HEK293T (cell line): ENCODE results near the gene PABPN1.

Experiments
- CTCF ChIA-PET: fragments of 350-600 bp; formaldehyde crosslinking; extraction: SDS; loops from one replicate; lab custom pipeline; 2021; ENCODE audit warnings: antibody characterized with exemption, inconsistent platforms; lab: Yijun Ruan, JAX
- POLR2A ChIA-PET: fragments of 350-600 bp; formaldehyde crosslinking; extraction: SDS; loops from one replicate; lab custom pipeline; 2020; ENCODE audit warnings: antibody characterized with exemption, inconsistent platforms; lab: Yijun Ruan, JAX
- DNase-seq: peaks from one replicate; pipeline ENCODE4 v3.0.0; 2012; ENCODE audit warnings: mixed read lengths; ENCODE audit errors: extremely low spot score
- ARNT ChIP-seq: fragments of 450-650 bp; IDR thresholded peaks from 2 replicates; pipeline ENCODE4 v1.6.1; 2017; ENCODE audit warnings: mild to moderate bottlenecking
- BHLHE40 ChIP-seq: fragments of 450-650 bp; IDR thresholded peaks from 2 replicates; pipeline ENCODE4 v1.6.1; 2016; ENCODE audit warnings: mild to moderate bottlenecking, moderate library complexity, borderline replicate concordance
- CTBP1 ChIP-seq: fragments of 450-650 bp; IDR thresholded peaks from 2 replicates; pipeline ENCODE4 v1.6.1; 2016; ENCODE audit warnings: borderline replicate concordance
- ELF4 ChIP-seq: fragments of 450-650 bp; IDR thresholded peaks from 2 replicates; pipeline ENCODE4 v1.6.1; 2017; ENCODE audit warnings: antibody characterized with exemption
- FOXA1 ChIP-seq: fragments of 450-650 bp; IDR thresholded peaks from 2 replicates; pipeline ENCODE4 v1.6.1; 2016; ENCODE audit warnings: mild to moderate bottlenecking
- FOXK2 ChIP-seq: fragments of 450-650 bp; IDR thresholded peaks from 2 replicates; pipeline ENCODE4 v1.6.1; 2016; ENCODE audit warnings: mild to moderate bottlenecking
- FOXM1 ChIP-seq: fragments of 450-650 bp; IDR thresholded peaks from 2 replicates; pipeline ENCODE4 v1.6.1; 2017; ENCODE audit warnings: mild to moderate bottlenecking, borderline replicate concordance
- HDGF ChIP-seq: fragments of 450-650 bp; IDR thresholded peaks from 2 replicates; pipeline ENCODE4 v1.6.1; 2017; ENCODE audit warnings: antibody characterized with exemption, borderline replicate concordance
- L3MBTL2 ChIP-seq: fragments of 450-650 bp; conservative IDR thresholded peaks from 2 replicates; pipeline ENCODE4 v1.6.1; 2016; ENCODE audit warnings: mild to moderate bottlenecking
- LEF1 ChIP-seq: fragments of 450-650 bp; IDR thresholded peaks from 2 replicates; pipeline ENCODE4 v1.6.1; 2017; ENCODE audit warnings: mild to moderate bottlenecking, borderline replicate concordance
- NFRKB ChIP-seq: fragments of 450-650 bp; IDR thresholded peaks from 2 replicates; pipeline ENCODE4 v1.6.1; 2016; ENCODE audit warnings: mild to moderate bottlenecking, moderate library complexity
- PKNOX1 ChIP-seq: fragments of 450-650 bp; IDR thresholded peaks from 2 replicates; pipeline ENCODE4 v1.6.1; 2016
- SP1 ChIP-seq: fragments of 450-650 bp; IDR thresholded peaks from 2 replicates; pipeline ENCODE4 v1.6.1; 2017
- SUZ12 ChIP-seq: fragments of 450-650 bp; IDR thresholded peaks from 2 replicates; pipeline ENCODE4 v1.6.1; 2016; ENCODE audit warnings: mild to moderate bottlenecking
- TARDBP ChIP-seq: fragments of 450-650 bp; IDR thresholded peaks from 2 replicates; pipeline ENCODE4 v1.6.1; 2016
- ZNF384 ChIP-seq: fragments of 450-650 bp; IDR thresholded peaks from 2 replicates; pipeline ENCODE4 v1.6.1; 2016

Gene PABPN1

GRCh38 chr14:23353433-23353780 lies 32.1 kb downstream of the PABPN1 start:
- CTCF ChIA-PET, result interaction anchor here (1.4 to 1.7 kb wide), 3 partner anchors 9 to 26 kb away, joined by 3 to 8 read pairs (median 4); no protein-coding TSS in a partner anchor
- TF ChIP-seq ARNT, result no peak
- TF ChIP-seq L3MBTL2, result no peak
- no peak for TF ChIP-seq SP1
- no peak for TF ChIP-seq SUZ12
- no peak for TF ChIP-seq ZNF384
- no peak for TF ChIP-seq TARDBP
- TF ChIP-seq FOXA1, result no peak
- TF ChIP-seq BHLHE40, result no peak
- TF ChIP-seq FOXM1, result no peak
- TF ChIP-seq FOXK2, result no peak
- no peak for TF ChIP-seq CTBP1
- TF ChIP-seq ELF4, result no peak
- TF ChIP-seq NFRKB, result no peak
- no peak for TF ChIP-seq PKNOX1
- TF ChIP-seq LEF1, result no peak
- POLR2A ChIA-PET, result interaction anchor here (1.2 to 4.3 kb wide), 4 partner anchors 10 to 47 kb away, joined by 3 to 18 read pairs (median 5); partner anchors contain the start of genes BCL2L2 and PABPN1
- DNase-seq, result no peak

- ChIA-PET CTCF (interaction anchor here (0.5 kb wide), 1 partner anchor 20 kb away, joined by 3 read pairs; no protein-coding TSS in a partner anchor), POLR2A (interaction anchor here (1.1 to 4.3 kb wide), 3 partner anchors 13 to 33 kb away, joined by 4 to 18 read pairs (median 4); partner anchors contain the start of gene PABPN1)
- DNase-seq, result no peak
- no peak for TF ChIP-seq FOXK2
These were observed 33.7 kb downstream of the PABPN1 start for GRCh38 chr14:23354990-23355389.

GRCh38 chr14:23355871-23356435 lies 34.7 kb downstream of the PABPN1 start:
- CTCF ChIA-PET, result no interaction called here
- DNase-seq, result no peak
- POLR2A ChIA-PET, result no interaction called here
- TF ChIP-seq TARDBP (no peak), FOXM1 (no peak), ARNT (no peak), SP1 (no peak), NFRKB (no peak), ZNF384 (no peak), SUZ12 (no peak), FOXK2 (no peak), HDGF (no peak), LEF1 (no peak), CTBP1 (no peak), ELF4 (no peak)

- no peak for DNase-seq
- CTCF ChIA-PET, result no interaction called here
- TF ChIP-seq PKNOX1, result no peak
- no peak for TF ChIP-seq FOXM1
- TF ChIP-seq CTBP1, result no peak
- TF ChIP-seq SP1, result no peak
- POLR2A ChIA-PET, result no interaction called here
These were observed 35.4 kb downstream of the PABPN1 start for GRCh38 chr14:23356662-23357061.

GRCh38 chr14:23357261-23357660 lies 36.0 kb downstream of the PABPN1 start:
- CTCF ChIA-PET, result no interaction called here
- POLR2A ChIA-PET, result no interaction called here
- no peak for DNase-seq
- TF ChIP-seq SP1 (no peak), TARDBP (no peak), L3MBTL2 (no peak), FOXM1 (no peak), HDGF (no peak)

- POLR2A ChIA-PET, result no interaction called here
- CTCF ChIA-PET, result no interaction called here
- TF ChIP-seq ARNT (no peak), ELF4 (no peak), TARDBP (no peak), NFRKB (no peak), HDGF (no peak), PKNOX1 (no peak), L3MBTL2 (no peak), SUZ12 (no peak), CTBP1 (no peak), BHLHE40 (no peak)
- no peak for DNase-seq
These were observed 36.8 kb downstream of the PABPN1 start for GRCh38 chr14:23358042-23358441.

GRCh38 chr14:23358553-23359166 lies 37.4 kb downstream of the PABPN1 start:
- no peak for TF ChIP-seq NFRKB
- no peak for DNase-seq
- ChIA-PET POLR2A (no interaction called here), CTCF (interaction anchor here (2.3 kb wide), 1 partner anchor 21 kb away, joined by 11 read pairs; no protein-coding TSS in a partner anchor)
